ENCODE results near the gene REEP1.
"Not testable (repeated sequence)": the region's sequence is repeated elsewhere in the genome, so short reads cannot be mapped to it uniquely, and the experiment has no call there.

The REEP1 gene

DNA sequence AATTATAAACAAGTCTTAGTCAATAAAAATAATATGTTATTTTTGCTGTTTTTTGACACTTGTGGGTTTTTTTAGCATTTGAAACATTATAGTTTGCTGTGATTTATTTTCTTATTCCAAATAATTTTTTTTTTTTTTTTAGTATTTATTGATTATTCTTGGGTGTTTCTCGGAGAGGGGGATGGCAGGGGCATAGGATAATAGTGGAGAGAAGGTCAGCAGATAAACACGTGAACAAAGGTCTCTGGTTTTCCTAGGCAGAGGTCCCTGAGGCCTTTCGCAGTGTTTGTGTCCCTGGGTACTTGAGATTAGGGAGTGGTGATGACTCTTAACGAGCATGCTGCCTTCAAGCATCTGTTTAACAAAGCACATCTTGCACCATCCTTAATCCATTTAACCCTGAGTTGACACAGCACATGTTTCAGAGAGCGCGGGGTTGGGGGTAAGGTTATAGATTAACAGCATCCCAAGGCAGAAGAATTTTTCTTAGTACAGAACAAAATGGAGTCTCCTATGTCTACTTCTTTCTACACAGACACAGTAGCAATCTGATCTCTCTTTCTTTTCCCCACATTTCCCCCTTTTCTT lies 8.5 kb upstream of the REEP1 start:
- DNase-seq (ENCODE audit: low read depth in 2 of 2): not testable (repeated sequence)

DNA sequence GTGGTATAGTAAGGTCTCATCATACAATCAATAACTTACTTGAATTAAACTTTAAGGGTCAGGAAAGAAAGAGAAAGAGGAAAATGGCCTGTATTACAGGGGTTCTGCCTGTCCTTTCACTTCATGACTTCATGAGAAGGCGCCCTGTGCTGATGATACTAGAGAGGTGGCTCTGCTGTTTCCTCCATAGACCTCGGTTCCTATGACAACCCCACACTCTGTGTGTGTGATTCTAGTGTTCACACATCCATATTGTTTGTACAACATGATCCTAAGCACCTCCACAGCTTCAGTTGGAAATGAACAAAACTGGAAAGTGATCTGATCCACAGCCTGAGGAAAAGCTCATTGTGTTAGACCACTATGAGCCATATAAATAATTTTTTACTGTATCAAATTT lies 7.0 kb upstream of the REEP1 start:
- no peak for DNase-seq (ENCODE audit: low read depth in 2 of 2)

DNA sequence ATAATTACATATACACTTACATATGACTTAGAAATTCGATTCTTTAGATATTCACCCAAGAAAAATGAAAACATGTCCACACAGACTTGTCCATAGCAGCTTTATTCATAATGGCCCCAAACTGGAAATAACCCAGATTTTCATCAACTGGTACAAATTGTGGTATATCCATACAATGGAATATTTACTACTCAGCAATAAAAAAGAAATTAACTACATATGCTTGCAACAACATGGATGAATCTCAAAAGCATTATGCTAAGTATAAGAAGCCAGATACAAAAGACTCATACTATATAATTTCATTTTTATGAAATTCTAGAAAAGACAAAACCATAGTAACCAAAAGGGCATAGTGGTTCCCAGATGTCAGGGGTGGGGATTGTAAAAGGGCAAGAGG lies 5.1 kb upstream of the REEP1 start:
- no peak for DNase-seq (ENCODE audit: low read depth in 2 of 2)

DNA sequence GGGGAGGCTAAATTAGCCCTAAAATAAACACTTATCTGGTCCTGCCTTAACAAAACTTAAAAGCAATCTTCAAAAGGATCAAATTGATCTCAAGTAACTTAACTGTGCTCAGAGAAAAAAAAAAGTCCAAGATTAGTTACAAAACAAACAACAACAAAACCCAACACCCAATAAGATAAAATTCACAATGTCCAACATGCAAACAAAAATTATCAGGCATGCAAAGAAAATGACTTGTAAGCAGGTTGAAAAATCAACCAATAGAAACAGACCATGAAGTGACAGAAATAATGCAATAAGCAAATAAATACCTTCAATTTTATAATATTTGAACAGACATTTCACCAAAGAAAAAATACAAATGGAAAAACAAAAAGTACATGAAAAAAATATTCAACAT lies 4.0 kb upstream of the REEP1 start:
- no peak for DNase-seq (ENCODE audit: low read depth in 2 of 2)

DNA sequence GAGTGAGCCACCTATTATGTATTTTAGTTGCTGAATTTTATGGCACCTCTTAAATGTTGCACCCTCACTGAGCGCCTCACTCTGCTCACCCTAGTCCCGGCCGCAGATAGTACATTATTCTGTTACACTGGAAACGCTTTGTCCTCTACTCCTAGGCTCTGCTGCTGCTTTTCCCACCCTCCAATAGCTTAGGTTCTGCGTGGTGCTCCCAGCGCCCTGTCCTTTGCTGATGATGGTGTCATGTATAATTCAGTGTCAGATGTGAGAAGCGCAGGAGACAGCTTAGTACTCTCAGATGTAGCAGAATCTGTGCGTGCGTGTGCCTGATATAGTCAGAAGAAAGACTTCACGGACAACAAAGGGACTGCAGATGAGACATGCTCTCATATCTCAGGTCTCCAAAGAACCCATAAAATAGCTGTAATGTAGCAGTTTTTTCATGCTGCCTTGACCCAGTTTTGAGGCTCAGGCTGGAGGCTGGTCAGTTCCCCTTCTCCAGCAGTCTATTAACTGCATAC lies 1.4 kb upstream of the REEP1 start:
- DNase-seq (ENCODE audit: low read depth in 2 of 2): no peak

DNA sequence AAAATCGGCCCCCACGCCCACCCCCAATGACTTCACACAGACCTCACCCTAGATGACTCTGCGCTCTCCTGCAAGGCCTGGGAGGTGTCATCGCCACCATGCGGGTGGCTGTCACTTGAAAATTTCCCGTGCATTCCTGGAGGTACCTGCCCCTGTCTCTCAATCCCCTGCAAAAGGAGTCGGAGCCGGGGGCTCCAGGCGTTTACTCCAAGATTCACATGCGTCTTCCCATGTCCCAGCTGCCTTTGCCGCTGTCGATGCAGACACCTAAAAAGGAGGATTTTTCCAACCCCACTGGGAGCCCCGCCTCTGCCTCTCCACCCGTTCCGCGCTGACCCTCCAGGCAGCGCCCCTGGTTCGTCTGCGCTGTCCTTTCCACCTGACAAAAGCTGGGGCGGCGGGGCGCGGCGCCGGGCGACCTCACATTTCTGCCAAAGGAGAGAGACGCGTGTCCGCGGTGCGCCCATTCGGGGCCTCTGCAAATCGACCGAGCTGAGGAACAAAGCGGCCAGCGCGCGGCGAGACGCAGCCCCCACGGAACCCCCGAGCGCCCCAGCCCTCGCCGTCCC lies 667 bp downstream of the REEP1 start:
- DNase-seq (ENCODE audit: low read depth in 2 of 2): no peak

DNA sequence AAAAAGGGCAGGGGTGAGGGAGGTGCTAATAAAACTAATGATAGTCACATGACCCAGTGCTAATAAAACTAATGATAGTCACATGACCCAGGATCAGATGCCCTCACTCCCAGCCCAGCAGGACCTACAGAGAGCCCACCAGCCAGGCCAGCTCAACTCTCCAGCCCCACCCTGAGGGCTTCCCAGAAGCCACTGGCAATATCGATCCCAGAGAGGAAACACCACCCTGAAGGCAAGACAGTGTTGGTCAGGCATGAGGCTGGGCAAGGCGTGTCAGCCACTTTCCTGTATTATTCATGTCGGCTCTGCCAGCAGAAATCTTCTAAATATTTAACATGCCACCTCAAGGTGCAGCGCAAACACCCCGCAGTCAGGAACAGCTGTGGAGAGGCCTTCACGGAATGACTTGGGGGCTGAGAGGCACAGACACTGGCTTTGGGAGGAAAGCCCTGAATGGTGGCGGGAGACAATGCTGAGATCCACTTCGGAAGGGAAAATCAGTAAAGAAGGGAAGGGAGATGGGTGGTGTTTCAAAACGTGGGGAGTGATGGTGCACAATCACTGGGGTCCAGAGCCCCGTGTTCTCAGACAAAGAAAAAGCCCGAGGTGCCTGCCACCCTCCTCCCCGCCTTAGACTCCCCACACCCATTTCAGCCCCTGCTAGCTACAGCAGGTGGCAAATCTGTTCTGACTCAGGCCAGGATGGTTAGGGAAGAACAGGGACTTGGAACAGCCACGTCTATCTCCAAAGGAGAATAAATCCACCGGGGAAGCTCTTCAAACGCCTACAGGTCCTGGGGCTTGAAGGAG lies 1.4 kb downstream of the REEP1 start:
- DNase-seq (ENCODE audit: low read depth in 2 of 2): no peak

DNA sequence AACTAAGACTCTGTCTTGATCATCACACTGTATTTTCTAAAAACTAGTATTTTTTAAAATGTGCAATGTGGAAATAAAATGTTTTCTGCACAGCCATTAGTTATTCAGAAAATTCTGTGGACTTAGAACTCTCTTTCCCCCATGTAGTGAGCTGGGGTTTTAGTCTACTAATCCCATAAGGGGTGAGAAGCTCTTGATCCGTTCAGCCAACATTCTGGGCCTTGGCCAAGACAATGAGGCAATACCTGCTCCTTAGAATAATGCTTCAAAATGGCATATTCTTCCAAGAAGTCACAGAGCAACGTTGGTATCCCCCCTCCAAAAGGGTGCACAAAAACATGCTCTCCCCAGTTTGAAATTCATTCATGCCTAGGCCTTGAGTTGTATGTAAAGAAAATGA lies 4.0 kb downstream of the REEP1 start:
- no peak for DNase-seq (ENCODE audit: low read depth in 2 of 2)

DNA sequence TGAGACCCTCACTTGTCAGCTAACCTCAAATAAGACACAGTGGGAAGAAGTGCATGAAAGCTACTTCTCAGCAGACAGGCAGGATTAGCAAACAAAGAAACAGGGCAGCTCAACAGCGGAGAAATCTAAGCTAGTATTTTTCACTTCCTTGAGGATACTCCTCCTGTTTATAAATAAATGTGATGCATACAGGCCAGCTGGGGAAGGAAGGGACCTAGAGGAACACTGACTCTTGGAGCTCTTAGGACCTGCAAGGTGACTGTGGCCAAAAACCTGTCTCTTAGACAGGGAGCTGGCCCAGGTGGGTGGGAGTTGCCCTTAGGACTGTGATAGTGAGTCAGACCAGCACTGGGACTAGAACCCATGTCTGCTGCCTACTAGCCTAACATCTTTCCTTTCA lies 4.8 kb downstream of the REEP1 start:
- no peak for DNase-seq (ENCODE audit: low read depth in 2 of 2)

DNA sequence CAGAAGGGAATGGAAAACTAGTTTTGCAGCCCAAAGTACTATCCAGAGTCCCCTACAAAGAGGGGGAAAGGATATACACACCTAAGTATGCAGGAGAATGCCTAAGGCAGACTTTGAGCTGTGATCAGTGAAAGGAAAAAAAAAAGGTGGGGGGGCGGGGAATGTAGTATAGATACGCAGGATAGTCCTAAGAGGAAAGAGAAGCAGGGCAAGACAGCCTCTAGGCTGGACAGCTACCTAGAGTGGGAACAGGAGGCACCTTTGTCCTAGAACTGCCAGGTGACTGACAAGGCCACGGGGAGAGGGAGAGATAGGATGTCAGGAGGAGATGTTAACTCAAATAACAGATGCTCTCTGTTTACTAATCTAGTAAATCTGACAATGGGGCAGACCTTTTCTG lies 6.0 kb downstream of the REEP1 start:
- no peak for DNase-seq (ENCODE audit: low read depth in 2 of 2)

DNA sequence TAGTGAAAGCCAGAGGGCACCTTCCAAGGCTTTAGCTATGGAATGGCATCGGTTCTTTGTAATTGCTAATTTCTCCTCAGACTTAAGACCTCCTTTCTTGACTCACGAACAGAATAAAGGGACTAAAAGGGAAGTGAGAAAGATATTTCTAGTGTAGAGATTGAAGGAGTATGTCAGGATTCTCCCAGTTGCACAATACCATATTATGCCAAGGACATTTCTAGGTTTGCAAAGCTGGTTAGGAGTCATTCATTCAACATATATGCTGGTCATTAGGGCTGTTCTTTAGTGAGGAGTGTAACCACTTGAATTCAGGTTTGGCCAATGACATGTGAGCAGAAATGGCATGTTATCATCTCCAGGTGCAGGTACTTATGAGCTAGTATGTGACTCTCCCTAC lies 7.4 kb downstream of the REEP1 start:
- DNase-seq (ENCODE audit: low read depth in 2 of 2): no peak

DNA sequence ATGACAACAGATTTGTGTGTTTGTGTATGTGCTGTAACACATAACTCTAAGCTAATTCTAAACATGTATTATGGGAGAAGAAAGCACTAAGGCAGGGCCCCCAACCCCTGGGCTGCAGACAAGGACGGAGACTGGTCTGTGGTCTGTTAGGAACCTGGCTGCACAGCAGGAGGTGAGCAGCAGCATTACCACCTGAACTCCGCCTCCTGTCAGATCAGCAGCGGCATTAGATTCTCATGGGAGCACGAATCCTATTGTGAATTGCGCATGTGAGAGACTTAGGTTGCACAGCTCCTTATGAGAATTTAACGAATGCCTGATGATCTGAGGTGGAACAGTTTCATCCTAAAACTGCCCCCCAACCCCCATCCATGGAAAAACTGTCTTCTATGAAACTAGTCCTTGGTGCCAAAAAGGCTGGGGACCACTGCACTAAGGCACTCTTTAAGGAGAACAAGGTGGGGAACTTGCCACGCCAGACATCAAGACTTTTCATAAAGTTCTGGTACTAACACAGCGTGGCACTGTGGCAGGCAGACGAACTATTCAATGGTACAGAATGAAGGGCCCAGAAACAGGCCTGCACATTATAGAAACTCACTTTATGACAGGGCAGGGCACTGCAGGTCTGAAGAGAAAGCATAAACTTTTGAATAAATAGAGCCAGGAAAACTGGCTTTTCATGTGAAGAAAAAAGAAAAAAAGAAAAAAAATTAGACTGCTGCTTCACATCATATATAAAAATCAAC lies 14.0 kb downstream of the REEP1 start:
- DNase-seq (ENCODE audit: low read depth in 2 of 2): no peak

DNA sequence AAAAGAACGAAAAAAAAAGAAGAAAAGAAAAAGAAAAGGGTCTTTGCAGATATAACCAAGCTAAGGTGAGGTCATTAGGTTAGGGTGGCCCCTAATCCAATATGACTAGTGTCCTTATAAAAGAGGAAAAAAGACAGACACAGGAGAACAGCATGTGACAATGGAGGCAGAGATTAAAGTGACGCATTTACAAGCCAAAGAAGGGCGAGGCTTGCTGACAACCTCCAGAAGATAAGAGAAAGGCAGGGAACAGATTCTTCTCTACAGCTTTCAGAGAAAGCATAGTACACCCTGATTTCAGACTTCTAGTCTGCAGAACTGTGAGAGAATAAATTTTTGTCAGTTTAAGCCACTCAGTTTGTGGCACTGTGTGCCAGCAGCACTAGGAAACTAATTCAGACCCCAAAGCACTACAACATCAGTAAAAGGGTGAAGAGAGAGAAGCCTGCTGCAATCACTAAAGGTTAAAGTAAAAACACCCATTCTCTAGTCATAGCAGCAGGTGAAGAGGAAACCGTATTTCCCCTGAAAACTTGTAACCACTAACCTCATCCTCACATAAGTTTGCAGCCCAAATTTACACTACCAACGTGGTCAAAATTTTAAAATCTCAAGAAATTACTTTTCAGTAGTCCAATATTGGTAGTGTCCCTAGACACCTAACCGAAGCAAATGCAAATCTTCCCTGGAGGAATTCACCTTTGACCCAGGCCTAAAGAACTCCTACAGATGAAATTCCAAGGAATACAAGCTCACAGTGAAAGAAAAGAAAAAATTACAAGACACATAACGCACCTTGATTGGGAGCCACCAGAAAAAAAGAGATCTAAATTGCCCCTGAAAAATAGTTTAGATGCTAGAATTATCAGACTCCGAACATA lies 17.5 kb downstream of the REEP1 start:
- no peak for DNase-seq (ENCODE audit: low read depth in 2 of 2)

DNA sequence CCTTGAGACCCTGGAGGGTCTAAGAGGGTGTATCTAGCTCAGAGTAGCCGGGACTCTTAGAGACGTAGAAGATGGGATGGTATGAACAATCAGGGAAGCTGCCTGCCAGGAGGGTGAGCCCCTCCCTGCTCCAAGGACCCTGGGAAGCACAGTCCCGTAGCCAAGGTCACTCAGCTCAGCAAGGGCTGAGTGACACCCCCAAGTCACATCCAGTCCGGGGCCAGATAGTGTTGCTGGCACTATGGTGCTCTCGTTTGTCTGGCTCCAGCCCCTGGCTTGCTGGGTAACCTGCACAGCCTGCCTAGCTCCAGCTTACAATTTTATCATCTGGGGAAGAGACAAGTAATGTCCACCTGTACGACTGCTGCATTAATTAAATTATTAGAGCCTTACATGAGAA lies 22.3 kb downstream of the REEP1 start:
- no peak for DNase-seq (ENCODE audit: low read depth in 2 of 2)

DNA sequence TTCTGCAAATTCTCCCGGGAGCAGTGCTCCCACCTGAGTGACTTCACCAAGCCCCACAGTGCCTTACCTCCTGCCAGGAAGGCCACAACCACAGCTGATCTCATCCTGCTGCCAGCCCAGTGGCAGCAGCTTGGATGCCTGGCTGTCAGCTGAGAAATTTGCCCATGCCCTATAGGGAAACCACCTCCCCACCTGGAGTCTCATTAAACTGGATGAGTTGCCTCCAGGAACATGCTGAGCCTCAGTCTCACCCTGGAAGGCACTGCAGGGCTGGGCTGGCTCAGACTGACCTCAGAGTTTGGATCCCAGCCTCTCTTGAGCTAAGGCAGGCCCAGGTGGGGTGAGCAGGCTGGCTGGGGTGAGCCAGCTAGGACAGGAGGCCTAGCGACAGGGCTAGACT lies 23.3 kb downstream of the REEP1 start:
- DNase-seq (ENCODE audit: low read depth in 2 of 2): no peak

DNA sequence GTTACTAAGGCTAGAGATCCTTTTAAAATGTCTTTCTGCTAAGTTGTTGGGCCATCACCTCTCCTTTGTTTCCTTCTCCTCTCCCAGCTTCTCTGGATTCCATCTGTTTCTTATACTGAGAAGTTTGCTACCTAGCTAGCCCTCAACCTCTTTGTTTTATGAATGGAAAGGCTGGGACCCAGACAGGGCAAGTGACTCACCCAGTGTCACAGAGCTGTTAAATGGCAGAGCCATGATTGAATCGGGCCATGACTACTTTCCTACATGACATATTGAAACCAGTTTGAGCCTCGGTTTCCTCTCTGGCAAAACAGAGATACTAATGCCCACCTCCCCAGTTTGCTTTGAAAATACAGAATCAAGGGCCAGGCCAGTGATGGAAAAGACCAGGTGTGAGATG lies 24.1 kb downstream of the REEP1 start:
- no peak for DNase-seq (ENCODE audit: low read depth in 2 of 2)

DNA sequence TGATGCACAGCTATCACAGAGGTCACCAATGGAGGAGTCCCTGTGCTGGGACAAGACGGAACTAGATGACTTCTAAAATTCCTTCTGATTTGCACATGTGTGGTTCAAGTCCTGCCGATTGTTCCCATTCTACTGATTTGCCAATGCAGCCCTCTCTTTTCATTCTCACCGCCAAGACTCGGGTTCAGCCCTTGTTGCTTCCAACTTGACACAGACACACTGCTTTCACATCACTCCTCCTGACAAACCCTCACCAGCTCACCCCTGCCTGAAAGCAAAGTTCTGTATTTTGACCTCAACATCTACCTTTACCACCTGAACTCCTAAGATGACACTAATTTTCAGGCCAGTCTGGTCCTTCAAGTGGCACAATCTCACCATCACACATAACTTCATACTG lies 25.5 kb downstream of the REEP1 start:
- DNase-seq (ENCODE audit: low read depth in 2 of 2): no peak

DNA sequence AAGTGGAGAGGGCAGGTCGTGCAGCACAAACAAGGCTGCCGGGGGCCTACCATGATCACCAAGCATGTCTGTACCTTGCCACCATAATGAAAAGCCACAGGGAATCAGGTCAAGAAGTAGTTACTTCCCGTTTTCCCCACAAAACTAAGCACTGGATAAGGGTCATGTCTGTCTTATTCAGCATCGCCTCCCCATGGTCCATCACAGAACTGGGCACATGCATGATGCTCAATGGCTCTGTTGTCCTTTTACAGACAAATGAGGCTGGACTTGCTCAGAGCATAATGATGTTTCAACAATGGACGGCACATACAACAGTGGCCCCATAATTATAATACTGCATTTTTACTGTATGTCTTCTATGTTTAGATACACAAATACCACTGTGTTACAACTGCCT lies 27.5 kb downstream of the REEP1 start:
- no peak for DNase-seq (ENCODE audit: low read depth in 2 of 2)

DNA sequence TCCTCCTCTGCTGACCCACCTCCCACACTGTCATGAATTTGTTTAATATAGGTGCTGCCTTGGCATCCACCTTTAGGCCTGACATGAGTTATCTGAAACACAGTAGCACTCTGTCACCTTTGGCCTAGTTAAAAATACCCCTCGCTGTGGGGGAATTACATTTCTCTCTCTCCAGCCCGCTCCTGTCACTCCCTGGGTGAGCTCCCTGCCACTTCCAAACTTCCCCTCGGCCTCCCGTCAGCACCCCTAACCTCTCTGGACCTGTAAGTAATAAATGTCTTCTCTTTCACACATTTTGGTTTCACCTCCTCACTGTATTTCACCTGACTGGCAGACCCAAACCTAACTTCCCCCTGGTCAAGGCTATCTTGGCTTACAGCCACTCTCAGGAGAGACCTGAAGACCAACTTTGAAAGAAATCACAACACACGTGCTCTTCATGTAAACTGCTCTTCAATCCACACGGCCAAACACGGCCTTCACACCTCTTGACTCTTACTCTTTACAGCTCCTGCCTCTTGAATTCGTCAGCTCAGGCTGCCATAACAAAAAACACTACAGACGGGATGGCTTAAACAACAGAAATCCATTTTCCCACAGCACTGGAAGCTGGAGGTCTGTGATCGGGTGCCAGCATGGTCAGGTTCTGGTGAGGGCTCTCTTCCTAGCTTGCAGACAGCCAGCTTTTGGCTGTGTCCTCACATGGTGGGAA lies 28.3 kb downstream of the REEP1 start:
- no peak for DNase-seq (ENCODE audit: low read depth in 2 of 2)

DNA sequence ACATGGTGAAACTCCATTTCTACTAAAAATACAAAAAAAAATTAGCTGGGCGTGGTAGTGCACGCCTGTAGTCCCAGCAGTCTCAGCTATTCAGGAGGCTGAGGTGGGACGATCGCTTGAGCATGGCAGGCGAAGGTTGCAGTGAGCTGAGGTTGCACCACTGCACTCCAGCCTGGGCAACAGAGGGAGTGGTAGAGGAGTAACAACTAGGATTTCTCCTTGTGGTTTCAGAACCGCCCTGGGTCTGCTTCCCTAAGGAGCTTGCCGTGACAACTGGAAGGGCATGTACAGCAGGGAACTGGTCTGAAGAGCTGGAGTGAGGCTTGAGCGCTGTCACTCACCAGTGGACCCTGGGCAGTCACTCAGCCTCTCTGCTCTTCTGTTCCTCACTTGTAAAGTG lies 29.1 kb downstream of the REEP1 start:
- no peak for DNase-seq (ENCODE audit: low read depth in 2 of 2)

DNA sequence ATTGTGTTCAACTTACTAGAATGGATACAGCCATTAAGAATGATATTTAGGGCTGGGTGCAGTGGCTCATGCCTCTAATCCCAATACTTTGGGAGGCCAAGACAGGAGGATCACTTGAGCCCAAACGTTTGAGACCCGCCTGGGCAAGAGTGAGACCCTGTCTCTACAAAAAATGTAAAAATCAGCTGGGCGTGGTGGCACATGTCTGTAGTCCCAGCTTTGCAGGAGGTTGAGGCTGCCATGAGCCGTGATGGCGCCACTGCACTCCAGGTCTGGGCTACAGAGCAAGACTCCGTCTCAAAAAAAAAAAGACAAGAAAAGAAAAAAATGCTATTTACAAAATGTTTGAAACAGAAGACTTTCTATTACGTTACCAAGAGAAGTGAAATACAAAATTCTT lies 30.0 kb downstream of the REEP1 start:
- no peak for DNase-seq (ENCODE audit: low read depth in 2 of 2)
